ENCODE results near the gene RNF144B.

The RNF144B gene

DNA sequence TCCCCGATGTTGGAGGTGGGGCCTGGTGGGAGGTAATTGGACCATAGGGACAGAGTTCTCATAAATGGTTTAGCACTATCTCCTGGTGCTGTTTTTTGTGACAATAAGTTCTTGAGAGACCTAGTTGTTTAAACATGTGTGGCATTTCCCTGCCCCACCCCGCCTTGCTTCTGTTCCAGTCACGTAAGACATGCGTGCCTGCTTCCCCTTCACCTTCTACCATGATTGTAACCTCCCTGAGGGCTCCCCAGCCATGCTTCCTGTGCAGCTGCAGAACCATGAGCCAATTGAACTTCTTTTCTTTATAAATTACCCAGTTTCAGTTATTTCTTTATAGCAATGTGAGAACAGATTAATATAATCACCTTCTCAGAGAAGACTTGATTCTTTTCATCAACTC, 2.5 kb upstream of the RNF144B start:
- Histone ChIP-seq H3K4me2 (ENCODE audit: low read depth, low read length, poor library complexity, severe bottlenecking) (no peak overlapping the region), H3K4me3 (ENCODE audit: low read length, poor library complexity, severe bottlenecking) (no peak overlapping the region), H3K9me3 (ENCODE audit: insufficient read depth, low read depth, low read length) (no peaks in the 10 kb centered on the region), H3K79me2 (ENCODE audit: insufficient read depth, low read length) (no peaks in the 10 kb centered on the region), H3K9me2 (replicated peaks; ENCODE audit: low read depth, low read length) (no peaks in the 10 kb centered on the region), H2AFZ (ENCODE audit: low read length) (no peak overlapping the region), H3K4me1 (ENCODE audit: insufficient read depth, low read length, poor library complexity, severe bottlenecking) (peaks cover 23% of the 10 kb centered on the region), H3K9ac (ENCODE audit: low read depth, low read length, poor library complexity, severe bottlenecking) (no peak overlapping the region), H3F3A (ENCODE audit: low read depth) (no peaks in the 10 kb centered on the region), H3K36me3 (ENCODE audit: insufficient read depth, low read length) (no peaks in the 10 kb centered on the region), H3K27me3 (ENCODE audit: insufficient read depth, low read length, poor library complexity, severe bottlenecking) (no peaks in the 10 kb centered on the region), H4K20me1 (ENCODE audit: insufficient read depth, low read length, poor library complexity, severe bottlenecking) (no peaks in the 10 kb centered on the region)
- TF ChIP-seq EZH2phosphoT487 (IDR thresholded peaks at IDR 0.05; ENCODE audit: borderline replicate concordance) = no peak
- TF ChIP-seq, protein P1, sequence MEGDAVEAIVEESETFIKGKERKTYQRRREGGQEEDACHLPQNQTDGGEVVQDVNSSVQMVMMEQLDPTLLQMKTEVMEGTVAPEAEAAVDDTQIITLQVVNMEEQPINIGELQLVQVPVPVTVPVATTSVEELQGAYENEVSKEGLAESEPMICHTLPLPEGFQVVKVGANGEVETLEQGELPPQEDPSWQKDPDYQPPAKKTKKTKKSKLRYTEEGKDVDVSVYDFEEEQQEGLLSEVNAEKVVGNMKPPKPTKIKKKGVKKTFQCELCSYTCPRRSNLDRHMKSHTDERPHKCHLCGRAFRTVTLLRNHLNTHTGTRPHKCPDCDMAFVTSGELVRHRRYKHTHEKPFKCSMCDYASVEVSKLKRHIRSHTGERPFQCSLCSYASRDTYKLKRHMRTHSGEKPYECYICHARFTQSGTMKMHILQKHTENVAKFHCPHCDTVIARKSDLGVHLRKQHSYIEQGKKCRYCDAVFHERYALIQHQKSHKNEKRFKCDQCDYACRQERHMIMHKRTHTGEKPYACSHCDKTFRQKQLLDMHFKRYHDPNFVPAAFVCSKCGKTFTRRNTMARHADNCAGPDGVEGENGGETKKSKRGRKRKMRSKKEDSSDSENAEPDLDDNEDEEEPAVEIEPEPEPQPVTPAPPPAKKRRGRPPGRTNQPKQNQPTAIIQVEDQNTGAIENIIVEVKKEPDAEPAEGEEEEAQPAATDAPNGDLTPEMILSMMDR (conservative IDR thresholded peaks at IDR 0.05; ENCODE audit: low read length) = no peak

DNA sequence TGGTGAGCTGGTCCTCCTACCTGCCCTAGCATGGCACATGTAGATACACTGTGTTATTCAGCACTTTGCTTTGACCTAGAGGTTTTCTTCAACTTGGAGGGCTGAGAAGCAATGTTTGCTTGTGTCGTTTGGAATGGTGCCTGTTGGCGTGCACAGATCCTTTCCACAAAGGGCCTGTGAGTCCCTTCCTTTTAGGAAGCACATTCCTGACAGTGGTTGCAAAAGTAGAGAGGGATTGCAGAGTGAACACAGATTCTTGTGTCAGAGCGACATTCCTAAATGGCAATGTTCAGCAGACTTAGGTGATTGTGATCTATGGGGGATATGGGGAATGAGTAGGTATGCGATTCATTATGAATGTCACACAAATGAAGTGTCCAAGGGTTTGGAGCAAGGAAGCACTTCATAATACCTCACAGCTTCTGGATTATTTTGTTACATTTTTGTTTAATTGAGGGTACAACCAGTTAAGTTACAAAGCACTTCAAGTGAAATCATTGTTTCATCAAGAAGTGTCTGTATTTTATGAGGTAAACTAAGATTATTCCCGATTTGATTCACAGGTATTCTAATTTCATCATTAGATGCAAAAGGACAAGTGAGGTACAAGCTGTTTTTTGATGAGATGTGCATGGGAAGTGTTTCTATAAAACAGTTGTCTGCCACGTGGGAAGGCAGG, 713 bp upstream of the RNF144B start:
- Histone ChIP-seq H3K36me3 (ENCODE audit: insufficient read depth, low read length) (no peaks in the 10 kb centered on the region), H3K79me2 (ENCODE audit: insufficient read depth, low read length) (no peaks in the 10 kb centered on the region), H3K9me2 (replicated peaks; ENCODE audit: low read depth, low read length) (no peaks in the 10 kb centered on the region), H2AFZ (ENCODE audit: low read length) (peak overlapping the region; percentile 96), H3K9ac (ENCODE audit: low read depth, low read length, poor library complexity, severe bottlenecking) (peak overlapping the region; percentile 69), H3K4me2 (ENCODE audit: low read depth, low read length, poor library complexity, severe bottlenecking) (peak overlapping the region; percentile 81), H3K4me1 (ENCODE audit: insufficient read depth, low read length, poor library complexity, severe bottlenecking) (peaks cover 23% of the 10 kb centered on the region), H3F3A (ENCODE audit: low read depth) (no peaks in the 10 kb centered on the region), H3K4me3 (ENCODE audit: low read length, poor library complexity, severe bottlenecking) (peak overlapping the region; percentile 91), H4K20me1 (ENCODE audit: insufficient read depth, low read length, poor library complexity, severe bottlenecking) (no peaks in the 10 kb centered on the region), H3K9me3 (ENCODE audit: insufficient read depth, low read depth, low read length) (no peaks in the 10 kb centered on the region), H3K27me3 (ENCODE audit: insufficient read depth, low read length, poor library complexity, severe bottlenecking) (no peaks in the 10 kb centered on the region)
- TF ChIP-seq, protein P1 (conservative IDR thresholded peaks at IDR 0.05; ENCODE audit: low read length) = no peak
- no peak for TF ChIP-seq EZH2phosphoT487 (IDR thresholded peaks at IDR 0.05; ENCODE audit: borderline replicate concordance)

DNA sequence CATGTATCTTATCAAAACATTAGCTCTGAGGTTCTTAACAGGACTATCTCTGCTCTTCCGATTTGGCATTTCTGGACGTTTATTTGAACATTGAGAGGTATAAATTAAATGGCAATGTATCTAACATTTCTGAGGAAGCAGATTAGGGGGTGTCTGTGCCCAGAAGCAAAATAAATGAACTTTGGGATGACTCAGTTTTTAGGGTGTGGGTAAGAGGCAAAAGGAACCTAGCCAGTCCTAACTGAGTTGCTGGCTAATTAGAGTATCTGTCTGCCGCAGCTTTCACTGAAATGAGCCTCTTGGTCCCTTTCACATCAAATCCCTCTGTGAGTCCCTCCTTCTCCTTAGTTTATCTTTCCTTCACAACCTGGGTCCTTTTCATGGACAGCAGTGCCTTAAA, 1.1 kb downstream of the RNF144B start:
- H3K27me3 ChIP-seq (ENCODE audit: insufficient read depth, low read length, poor library complexity, severe bottlenecking) = no peaks in the 10 kb centered on the region
- H3K9me2 ChIP-seq (replicated peaks; ENCODE audit: low read depth, low read length) = no peaks in the 10 kb centered on the region
- no peaks in the 10 kb centered on the region for H3K9me3 ChIP-seq (ENCODE audit: insufficient read depth, low read depth, low read length)
- no peaks in the 10 kb centered on the region for H3K36me3 ChIP-seq (ENCODE audit: insufficient read depth, low read length)
- peak overlapping the region; percentile 69 for H3K9ac ChIP-seq (ENCODE audit: low read depth, low read length, poor library complexity, severe bottlenecking)
- H3K4me3 ChIP-seq (ENCODE audit: low read length, poor library complexity, severe bottlenecking) = peak overlapping the region; percentile 91
- peak overlapping the region; percentile 96 for H2AFZ ChIP-seq (ENCODE audit: low read length)
- TF ChIP-seq, protein P1 (conservative IDR thresholded peaks at IDR 0.05; ENCODE audit: low read length) = no peak
- no peak for TF ChIP-seq EZH2phosphoT487 (IDR thresholded peaks at IDR 0.05; ENCODE audit: borderline replicate concordance)
- peak overlapping the region; percentile 81 for H3K4me2 ChIP-seq (ENCODE audit: low read depth, low read length, poor library complexity, severe bottlenecking)
- no peaks in the 10 kb centered on the region for H3K79me2 ChIP-seq (ENCODE audit: insufficient read depth, low read length)
- no peaks in the 10 kb centered on the region for H3F3A ChIP-seq (ENCODE audit: low read depth)
- H3K4me1 ChIP-seq (ENCODE audit: insufficient read depth, low read length, poor library complexity, severe bottlenecking) = peaks cover 20% of the 10 kb centered on the region
- H4K20me1 ChIP-seq (ENCODE audit: insufficient read depth, low read length, poor library complexity, severe bottlenecking) = no peaks in the 10 kb centered on the region

Measured in Loucy (cell line).